Measurements from ENCODE around the gene PTH1R. TPM values are rescaled to one million over a fixed set of nuclear protein-coding genes. Genes with fewer than 3 reads are reported as not detected.

The PTH1R gene
- total RNA-seq (under 1 TPM in 1 of 5 donors, not detected in 4; 0.32 TPM), total RNA-seq (0 to 0.14 (median 0) reads per million in 29 experiments)
- not detected for total RNA-seq (2013)

DNA sequence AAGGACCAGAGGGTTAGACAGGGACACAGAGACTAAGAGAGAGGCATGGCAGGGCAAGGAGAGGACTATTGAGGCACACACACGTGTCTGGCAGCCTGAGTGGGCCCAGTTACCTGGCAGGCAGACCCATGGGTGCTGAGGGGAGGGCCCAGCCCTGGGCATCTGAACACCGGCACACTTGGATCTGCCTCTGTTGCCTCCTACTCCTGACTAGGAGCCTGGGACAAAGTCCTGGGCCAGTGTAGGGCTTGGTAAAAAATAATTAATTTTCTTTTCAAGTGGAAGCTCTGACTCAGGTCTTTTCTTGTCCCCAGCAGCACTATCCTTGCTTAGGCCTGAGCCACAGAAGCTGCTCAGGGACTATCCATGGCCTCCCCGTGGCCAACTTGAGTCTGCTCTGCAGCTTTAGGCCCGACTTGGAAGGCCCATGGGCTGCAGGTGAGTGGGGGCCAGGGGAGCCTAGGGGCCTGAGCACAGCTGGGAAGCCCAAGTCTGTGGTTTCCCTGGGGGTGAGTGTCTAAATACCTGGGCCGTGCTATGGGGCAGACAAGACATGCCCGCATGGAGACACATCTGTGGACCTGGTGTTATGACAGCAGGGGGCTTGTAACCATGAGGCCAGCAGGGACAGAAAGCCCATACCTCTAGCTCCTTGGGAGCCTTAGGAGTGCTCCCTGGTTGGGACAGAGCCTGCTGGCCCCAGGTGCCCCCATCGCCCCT, at the start of gene PTH1R:
PTH1R (plus strand) TSS at position 316 of the 720 bp plus-strand sequence. CDS start 5,839 bp downstream, outside the sequence.
- H3K9me3 ChIP-seq: no peaks in the 10 kb centered on the region
- H3K4me1 ChIP-seq (ENCODE audit: control insufficient read depth in 1 of 2, extremely low read depth in 1 of 2, insufficient read depth in 2 of 2, low read length in 2 of 2): peaks cover 7 to 20% of the 10 kb centered on the region in 2 experiments
- DNase-seq (no peak), ATAC-seq (replicated peaks in 1 of 4) (no peak)
- H3K27me3 ChIP-seq (replicated peaks in 1 of 2; ENCODE audit: control insufficient read depth in 2 of 2, extremely low read depth in 1 of 2, insufficient read depth in 2 of 2, low read length in 1 of 2): peaks cover 0 to 70% of the 10 kb centered on the region in 2 experiments
- no peaks in the 10 kb centered on the region for H3K36me3 ChIP-seq (ENCODE audit: control insufficient read depth in 2 of 2, extremely low read depth in 1 of 2, insufficient read depth in 1 of 2, low read length in 1 of 2)
- ChIA-PET CTCF (no interaction called here), POLR2A (no interaction called here)
- no peak within 1 kb of the TSS for H3K4me3 Mint-ChIP-seq
- H3K27ac Mint-ChIP-seq: no peak within 1 kb of the TSS
- H3K27ac ChIP-seq (ENCODE audit: low read length): no peak within 1 kb of the TSS
- 61% methylated on average over 4 of the region's 7 CpGs for WGBS (ENCODE audit: insufficient coverage)
- H3K36me3 Mint-ChIP-seq: no peaks in the 10 kb centered on the region
- no peaks in the 10 kb centered on the region for H3K9me3 Mint-ChIP-seq
- H3K27me3 Mint-ChIP-seq: peaks cover 12 to 26% of the 10 kb centered on the region in 2 donors
- H3K4me1 Mint-ChIP-seq: peaks cover 12 to 24% (median 14%) of the 10 kb centered on the region in 3 donors
- no peak within 1 kb of the TSS for H3K4me3 ChIP-seq (ENCODE audit: control insufficient read depth in 1 of 2, extremely low read depth in 1 of 2, low read length in 1 of 2)

- Mint-ChIP-seq H3K9me3 (no peaks in the 10 kb centered on the region), H3K27me3 (peaks cover 0 to 1% of the 10 kb centered on the region in 2 donors), H3K4me3 (no peak overlapping the region), H3K27ac (no peak overlapping the region), H3K4me1 (peaks cover 0 to 2% (median 0%) of the 10 kb centered on the region in 3 donors), H3K36me3 (no peaks in the 10 kb centered on the region)
- no peaks in the 10 kb centered on the region for H3K9me3 ChIP-seq
- H3K27me3 ChIP-seq (replicated peaks in 1 of 2; ENCODE audit: control insufficient read depth in 2 of 2, extremely low read depth in 1 of 2, insufficient read depth in 2 of 2, low read length in 1 of 2): peaks cover 0 to 4% of the 10 kb centered on the region in 2 experiments
- H3K36me3 ChIP-seq (ENCODE audit: control insufficient read depth in 2 of 2, extremely low read depth in 1 of 2, insufficient read depth in 1 of 2, low read length in 1 of 2): no peaks in the 10 kb centered on the region
- ATAC-seq (replicated peaks in 1 of 4): peak in 3 of 4 experiments; percentile 48 to 56 (median 49)
- peaks cover 0 to 4% of the 10 kb centered on the region in 2 experiments for H3K4me1 ChIP-seq (ENCODE audit: control insufficient read depth in 1 of 2, extremely low read depth in 1 of 2, insufficient read depth in 2 of 2, low read length in 2 of 2)
- H3K4me3 ChIP-seq (ENCODE audit: control insufficient read depth in 1 of 2, extremely low read depth in 1 of 2, low read length in 1 of 2): no peak overlapping the region
- 48% methylated on average over 3 of the region's 4 CpGs for WGBS (ENCODE audit: insufficient coverage)
- ChIA-PET POLR2A (no interaction called here), CTCF (no interaction called here)
- peak in 7 of 35 experiments; percentile 10 to 31 (median 23) for DNase-seq
- no peak overlapping the region for H3K27ac ChIP-seq (ENCODE audit: low read length)
Observed at GRCh38 chr3:46829699-46830208, 47.8 kb upstream of the PTH1R start.

DNA sequence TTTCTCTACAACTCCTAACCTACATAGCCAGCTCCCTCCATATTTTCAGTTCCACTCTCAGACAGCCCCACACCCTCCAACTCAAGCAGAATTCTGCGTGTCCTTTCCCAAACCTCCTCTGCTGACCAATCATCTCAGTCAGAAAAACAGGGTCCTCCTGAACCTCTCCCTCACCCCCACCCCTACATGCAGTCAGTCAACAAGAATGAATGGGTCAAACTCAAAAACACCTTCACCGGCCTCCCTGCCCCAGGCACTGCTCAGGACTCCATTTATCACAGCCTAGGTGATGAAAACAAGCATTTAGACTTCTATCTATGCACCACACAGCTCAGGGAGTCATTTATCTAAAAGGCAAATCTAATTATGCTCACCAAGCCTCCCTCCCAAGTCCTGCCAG, 46.7 kb upstream of the PTH1R start:
- Mint-ChIP-seq H3K4me1 (peaks cover 0 to 2% (median 0%) of the 10 kb centered on the region in 3 donors), H3K27me3 (peaks cover 0 to 1% of the 10 kb centered on the region in 2 donors), H3K27ac (no peak overlapping the region), H3K9me3 (no peaks in the 10 kb centered on the region), H3K4me3 (no peak overlapping the region), H3K36me3 (no peaks in the 10 kb centered on the region)
- ATAC-seq (replicated peaks in 1 of 4) (no peak), DNase-seq (no peak)
- Histone ChIP-seq H3K27ac (ENCODE audit: low read length) (no peak overlapping the region), H3K27me3 (replicated peaks in 1 of 2; ENCODE audit: control insufficient read depth in 2 of 2, extremely low read depth in 1 of 2, insufficient read depth in 2 of 2, low read length in 1 of 2) (peaks cover 0 to 4% of the 10 kb centered on the region in 2 experiments), H3K9me3 (no peaks in the 10 kb centered on the region), H3K4me1 (ENCODE audit: control insufficient read depth in 1 of 2, extremely low read depth in 1 of 2, insufficient read depth in 2 of 2, low read length in 2 of 2) (peaks cover 0 to 4% of the 10 kb centered on the region in 2 experiments), H3K36me3 (ENCODE audit: control insufficient read depth in 2 of 2, extremely low read depth in 1 of 2, insufficient read depth in 1 of 2, low read length in 1 of 2) (no peaks in the 10 kb centered on the region), H3K4me3 (ENCODE audit: control insufficient read depth in 1 of 2, extremely low read depth in 1 of 2, low read length in 1 of 2) (no peak overlapping the region)
- CTCF ChIA-PET: no interaction called here
- POLR2A ChIA-PET: no interaction called here
- WGBS (ENCODE audit: insufficient coverage): 88% methylated on average over 2 of the region's 2 CpGs

DNA sequence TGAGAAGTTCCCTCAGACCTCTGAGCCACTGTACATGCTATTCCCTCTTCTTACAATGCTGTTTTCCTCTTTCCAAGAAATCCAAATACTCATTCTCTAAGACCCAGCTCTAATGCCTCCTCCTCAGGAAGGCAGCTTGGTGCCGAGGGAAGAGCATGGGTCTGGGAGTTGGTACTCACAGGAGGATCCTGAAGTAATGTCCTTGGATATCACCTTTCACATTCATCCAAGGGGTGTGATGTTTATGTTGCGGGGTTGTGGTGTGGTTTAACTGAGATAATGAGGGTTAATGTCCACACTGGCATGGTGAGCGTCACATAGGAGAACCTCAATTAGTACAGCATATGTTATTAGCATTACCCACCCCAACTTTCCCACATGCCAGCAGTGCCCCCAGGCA, 46.2 kb upstream of the PTH1R start:
- H3K27ac ChIP-seq (ENCODE audit: low read length): no peak overlapping the region
- H3K27me3 ChIP-seq (replicated peaks in 1 of 2; ENCODE audit: control insufficient read depth in 2 of 2, extremely low read depth in 1 of 2, insufficient read depth in 2 of 2, low read length in 1 of 2): peaks cover 0 to 4% of the 10 kb centered on the region in 2 experiments
- Mint-ChIP-seq H3K36me3 (no peaks in the 10 kb centered on the region), H3K4me3 (no peak overlapping the region), H3K9me3 (no peaks in the 10 kb centered on the region), H3K27ac (no peak overlapping the region), H3K27me3 (peaks cover 0 to 1% of the 10 kb centered on the region in 2 donors), H3K4me1 (peaks cover 0 to 2% (median 0%) of the 10 kb centered on the region in 3 donors)
- no peak overlapping the region for H3K4me3 ChIP-seq (ENCODE audit: control insufficient read depth in 1 of 2, extremely low read depth in 1 of 2, low read length in 1 of 2)
- CTCF ChIA-PET: no interaction called here
- ATAC-seq (replicated peaks in 1 of 4) (no peak), DNase-seq (no peak)
- no peaks in the 10 kb centered on the region for H3K9me3 ChIP-seq
- POLR2A ChIA-PET: no interaction called here
- H3K4me1 ChIP-seq (ENCODE audit: control insufficient read depth in 1 of 2, extremely low read depth in 1 of 2, insufficient read depth in 2 of 2, low read length in 2 of 2): peaks cover 0 to 4% of the 10 kb centered on the region in 2 experiments
- WGBS (ENCODE audit: insufficient coverage): no CpG with 5 or more reads among the region's 3 CpGs
- H3K36me3 ChIP-seq (ENCODE audit: control insufficient read depth in 2 of 2, extremely low read depth in 1 of 2, insufficient read depth in 1 of 2, low read length in 1 of 2): no peaks in the 10 kb centered on the region

GRCh38 chr3:46831841-46832240, 45.7 kb upstream of the PTH1R start:
- H3K4me1 ChIP-seq (ENCODE audit: control insufficient read depth in 1 of 2, extremely low read depth in 1 of 2, insufficient read depth in 2 of 2, low read length in 2 of 2): peaks cover 0 to 4% of the 10 kb centered on the region in 2 experiments
- no peaks in the 10 kb centered on the region for H3K9me3 ChIP-seq
- peaks cover 2% of the 10 kb centered on the region for H3K36me3 Mint-ChIP-seq
- ATAC-seq (replicated peaks in 1 of 4) (no peak), DNase-seq (no peak)
- H3K27me3 ChIP-seq (replicated peaks in 1 of 2; ENCODE audit: control insufficient read depth in 2 of 2, extremely low read depth in 1 of 2, insufficient read depth in 2 of 2, low read length in 1 of 2): peaks cover 0 to 4% of the 10 kb centered on the region in 2 experiments
- H3K27ac Mint-ChIP-seq: no peak overlapping the region
- CTCF ChIA-PET: no interaction called here
- no peaks in the 10 kb centered on the region for H3K36me3 ChIP-seq (ENCODE audit: control insufficient read depth in 2 of 2, extremely low read depth in 1 of 2, insufficient read depth in 1 of 2, low read length in 1 of 2)
- POLR2A ChIA-PET: no interaction called here
- peaks cover 0 to 2% (median 0%) of the 10 kb centered on the region in 3 donors for H3K4me1 Mint-ChIP-seq
- 100% methylated on average over 1 of the region's 1 CpG for WGBS (ENCODE audit: insufficient coverage)
- H3K4me3 Mint-ChIP-seq: no peak overlapping the region
- H3K4me3 ChIP-seq (ENCODE audit: control insufficient read depth in 1 of 2, extremely low read depth in 1 of 2, low read length in 1 of 2): no peak overlapping the region
- H3K27ac ChIP-seq (ENCODE audit: low read length): no peak overlapping the region
- peaks cover 0 to 1% of the 10 kb centered on the region in 2 donors for H3K27me3 Mint-ChIP-seq
- H3K9me3 Mint-ChIP-seq: peaks cover 0 to 3% (median 0%) of the 10 kb centered on the region in 3 donors

DNA sequence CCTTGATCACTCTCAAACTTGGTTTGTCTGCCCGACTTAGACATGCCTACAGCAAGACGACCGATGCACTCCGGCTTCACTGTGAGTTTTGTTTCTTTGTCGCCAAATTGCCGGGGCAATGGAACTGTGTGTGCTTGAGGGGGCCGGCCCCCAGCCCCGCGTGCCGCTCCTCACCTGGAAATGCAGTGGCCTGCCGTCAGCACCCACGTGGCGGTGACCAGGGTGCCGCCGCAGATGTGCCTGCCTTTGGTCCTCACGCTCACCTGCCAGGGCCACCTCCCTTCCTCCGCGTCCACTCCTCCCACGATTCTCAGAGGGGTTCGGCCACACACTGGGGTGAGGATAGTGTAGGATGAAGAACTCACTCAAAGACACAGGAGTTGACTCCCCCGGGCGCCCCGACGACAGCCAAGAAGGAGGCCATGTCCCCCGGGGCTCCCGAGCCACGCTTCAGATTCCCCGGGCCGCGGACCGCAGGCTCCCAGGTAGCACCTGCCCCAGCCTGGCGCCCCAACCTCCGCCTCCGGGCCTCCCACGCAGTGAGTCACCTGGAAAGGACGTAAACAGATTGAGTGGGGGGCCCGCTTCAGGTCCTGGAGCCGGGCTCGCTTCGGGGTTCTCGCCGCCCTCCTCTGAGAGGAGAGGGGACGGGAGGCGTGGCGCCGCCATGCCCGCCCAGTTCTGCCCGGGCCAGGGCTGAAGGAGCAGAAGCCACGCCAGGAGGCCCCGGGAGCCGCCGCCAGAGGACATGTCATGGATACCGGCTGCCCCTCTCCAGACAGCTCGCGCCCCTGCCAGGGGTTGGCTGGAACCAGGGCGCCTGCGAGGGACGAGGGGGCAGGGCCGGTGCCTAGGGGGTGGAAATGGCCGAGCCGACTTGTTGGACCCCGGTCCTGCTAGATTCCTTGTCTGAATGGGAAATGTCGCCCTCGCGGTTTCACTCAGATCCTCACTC, 43.9 kb upstream of the PTH1R start:
- Histone ChIP-seq H3K9me3 (no peaks in the 10 kb centered on the region), H3K4me3 (ENCODE audit: control insufficient read depth in 1 of 2, extremely low read depth in 1 of 2, low read length in 1 of 2) (no peak overlapping the region), H3K36me3 (ENCODE audit: control insufficient read depth in 2 of 2, extremely low read depth in 1 of 2, insufficient read depth in 1 of 2, low read length in 1 of 2) (no peaks in the 10 kb centered on the region), H3K4me1 (ENCODE audit: control insufficient read depth in 1 of 2, extremely low read depth in 1 of 2, insufficient read depth in 2 of 2, low read length in 2 of 2) (peaks cover 0 to 4% of the 10 kb centered on the region in 2 experiments), H3K27ac (ENCODE audit: low read length) (no peak overlapping the region), H3K27me3 (replicated peaks in 1 of 2; ENCODE audit: control insufficient read depth in 2 of 2, extremely low read depth in 1 of 2, insufficient read depth in 2 of 2, low read length in 1 of 2) (peaks cover 0 to 4% of the 10 kb centered on the region in 2 experiments)
- Mint-ChIP-seq H3K9me3 (peaks cover 0 to 21% (median 14%) of the 10 kb centered on the region in 3 donors), H3K27me3 (peaks cover 0 to 1% of the 10 kb centered on the region in 2 donors), H3K4me3 (no peak overlapping the region), H3K27ac (no peak overlapping the region), H3K36me3 (peaks cover 10% of the 10 kb centered on the region), H3K4me1 (no peaks in the 10 kb centered on the region)
- 93% methylated on average over 49 of the region's 65 CpGs for WGBS (ENCODE audit: insufficient coverage)
- CTCF ChIA-PET: no interaction called here
- ATAC-seq (replicated peaks in 1 of 4) (no peak), DNase-seq (no peak)
- POLR2A ChIA-PET: no interaction called here
